Measurements from ENCODE around the gene ZNF367. TPM values are rescaled to one million over a fixed set of nuclear protein-coding genes. Genes with fewer than 3 reads are reported as not detected.

ZNF367 gene
- total and polyA plus RNA-seq, 2 of the 4 experiments (the other 2 are of a cell fraction): 1.1 to 2.7 TPM

DNA sequence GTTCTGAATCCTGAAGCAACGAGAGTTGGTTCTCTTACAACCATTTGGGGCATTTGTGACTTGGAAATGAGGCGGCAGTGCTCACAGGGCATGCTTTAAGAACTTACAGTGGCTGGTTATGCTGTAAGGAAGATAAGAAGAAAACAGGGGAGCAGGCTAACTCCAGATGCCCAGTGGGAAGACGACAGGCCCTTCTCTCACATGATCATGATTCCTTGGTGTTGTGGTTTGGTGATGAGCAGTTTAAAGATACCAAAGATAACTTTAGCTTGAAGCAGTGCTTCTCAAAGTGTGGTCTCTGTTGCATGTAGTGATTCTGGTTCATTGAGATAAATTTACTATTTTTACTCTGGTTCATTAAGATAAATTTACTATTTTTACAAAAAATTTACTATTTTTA, 29.2 kb upstream of the ZNF367 start:
- peaks cover 5 to 17% of the 10 kb centered on the region in 2 experiments; a peak in 3 of 4 replicates for H3K79me1 ChIP-seq (ENCODE audit: low read depth in 1 of 2, low read length in 2 of 2)
- no peak overlapping the region for H2BK5ac ChIP-seq (ENCODE audit: low read depth, low read length, poor library complexity, severe bottlenecking)
- H3K4me3 ChIP-seq (ENCODE audit: insufficient read depth, low read depth, low read length): no peak overlapping the region
- H3K36me3 ChIP-seq (ENCODE audit: control insufficient read depth, insufficient read depth, low read length): no peaks in the 10 kb centered on the region
- H3K27ac ChIP-seq (ENCODE audit: insufficient read depth, low read length): no peak overlapping the region
- H3K23ac ChIP-seq (ENCODE audit: low read depth, low read length): no peak overlapping the region
- intact Hi-C loops (cut with micrococcal nuclease) (no loop called here), dilution Hi-C loops (cut with HindIII; ENCODE audit: low sequenced_read_pairs, unreplicated experiment) (no loop called here), in situ Hi-C loops (cut with MboI; ENCODE audit: low sequenced_read_pairs) (no loop called here)
- H4K91ac ChIP-seq (ENCODE audit: insufficient read depth, low read depth, low read length): no peak overlapping the region
- no peak overlapping the region for H3K14ac ChIP-seq (replicated peaks; ENCODE audit: low read depth, low read length)
- H3K18ac ChIP-seq (ENCODE audit: low read depth, low read length): no peak overlapping the region
- DNase-seq (no peak), ATAC-seq (ENCODE audit: low read depth) (no peak)
- H3K4me2 ChIP-seq (ENCODE audit: low read depth, low read length): no peak overlapping the region
- H2AK9ac ChIP-seq (replicated peaks; ENCODE audit: low read depth, low read length, poor library complexity): no peak overlapping the region
- no CpG with 5 or more reads among the region's 3 CpGs for WGBS, 2 experiments (ENCODE audit: extremely low coverage in 2 of 2, insufficient read length in 1 of 2)
- no peaks in the 10 kb centered on the region for H3K27me3 ChIP-seq (ENCODE audit: control insufficient read depth, insufficient read depth, low read length)
- no peak overlapping the region for H4K8ac ChIP-seq (ENCODE audit: low read depth in 2 of 2, low read length in 2 of 2)
- TF ChIP-seq, protein P1, sequence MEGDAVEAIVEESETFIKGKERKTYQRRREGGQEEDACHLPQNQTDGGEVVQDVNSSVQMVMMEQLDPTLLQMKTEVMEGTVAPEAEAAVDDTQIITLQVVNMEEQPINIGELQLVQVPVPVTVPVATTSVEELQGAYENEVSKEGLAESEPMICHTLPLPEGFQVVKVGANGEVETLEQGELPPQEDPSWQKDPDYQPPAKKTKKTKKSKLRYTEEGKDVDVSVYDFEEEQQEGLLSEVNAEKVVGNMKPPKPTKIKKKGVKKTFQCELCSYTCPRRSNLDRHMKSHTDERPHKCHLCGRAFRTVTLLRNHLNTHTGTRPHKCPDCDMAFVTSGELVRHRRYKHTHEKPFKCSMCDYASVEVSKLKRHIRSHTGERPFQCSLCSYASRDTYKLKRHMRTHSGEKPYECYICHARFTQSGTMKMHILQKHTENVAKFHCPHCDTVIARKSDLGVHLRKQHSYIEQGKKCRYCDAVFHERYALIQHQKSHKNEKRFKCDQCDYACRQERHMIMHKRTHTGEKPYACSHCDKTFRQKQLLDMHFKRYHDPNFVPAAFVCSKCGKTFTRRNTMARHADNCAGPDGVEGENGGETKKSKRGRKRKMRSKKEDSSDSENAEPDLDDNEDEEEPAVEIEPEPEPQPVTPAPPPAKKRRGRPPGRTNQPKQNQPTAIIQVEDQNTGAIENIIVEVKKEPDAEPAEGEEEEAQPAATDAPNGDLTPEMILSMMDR (conservative IDR thresholded peaks at IDR 0.05; ENCODE audit: low read depth, low read length): no peak
- TF ChIP-seq POLR2A (IDR thresholded peaks at IDR 0.05; ENCODE audit: low read depth, low read length): no peak
- TF ChIP-seq MXI1 (IDR thresholded peaks at IDR 0.05; ENCODE audit: borderline replicate concordance, low read depth, low read length): no peak
- TF ChIP-seq RCOR1 (IDR thresholded peaks at IDR 0.05; ENCODE audit: insufficient replicate concordance, low read length): no peak
- TF ChIP-seq, protein P2, sequence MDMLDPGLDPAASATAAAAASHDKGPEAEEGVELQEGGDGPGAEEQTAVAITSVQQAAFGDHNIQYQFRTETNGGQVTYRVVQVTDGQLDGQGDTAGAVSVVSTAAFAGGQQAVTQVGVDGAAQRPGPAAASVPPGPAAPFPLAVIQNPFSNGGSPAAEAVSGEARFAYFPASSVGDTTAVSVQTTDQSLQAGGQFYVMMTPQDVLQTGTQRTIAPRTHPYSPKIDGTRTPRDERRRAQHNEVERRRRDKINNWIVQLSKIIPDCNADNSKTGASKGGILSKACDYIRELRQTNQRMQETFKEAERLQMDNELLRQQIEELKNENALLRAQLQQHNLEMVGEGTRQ (IDR thresholded peaks at IDR 0.05; ENCODE audit: low read depth, low read length): no peak
- TF ChIP-seq, protein P3, sequence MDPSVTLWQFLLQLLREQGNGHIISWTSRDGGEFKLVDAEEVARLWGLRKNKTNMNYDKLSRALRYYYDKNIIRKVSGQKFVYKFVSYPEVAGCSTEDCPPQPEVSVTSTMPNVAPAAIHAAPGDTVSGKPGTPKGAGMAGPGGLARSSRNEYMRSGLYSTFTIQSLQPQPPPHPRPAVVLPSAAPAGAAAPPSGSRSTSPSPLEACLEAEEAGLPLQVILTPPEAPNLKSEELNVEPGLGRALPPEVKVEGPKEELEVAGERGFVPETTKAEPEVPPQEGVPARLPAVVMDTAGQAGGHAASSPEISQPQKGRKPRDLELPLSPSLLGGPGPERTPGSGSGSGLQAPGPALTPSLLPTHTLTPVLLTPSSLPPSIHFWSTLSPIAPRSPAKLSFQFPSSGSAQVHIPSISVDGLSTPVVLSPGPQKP (IDR thresholded peaks at IDR 0.05; ENCODE audit: borderline replicate concordance, low read depth, low read length): no peak
- no peak for TF ChIP-seq MAFK (IDR thresholded peaks at IDR 0.05; ENCODE audit: low read depth, low read length)
- no peak for TF ChIP-seq BHLHE40 (IDR thresholded peaks at IDR 0.05; ENCODE audit: low read depth, low read length)
- no peak for TF ChIP-seq RFX5 (IDR thresholded peaks at IDR 0.05; ENCODE audit: low read depth, low read length)
- TF ChIP-seq MAZ (IDR thresholded peaks at IDR 0.05; ENCODE audit: borderline replicate concordance, low read depth, low read length): no peak
- no peak for TF ChIP-seq NFE2L2 (IDR thresholded peaks at IDR 0.05; ENCODE audit: low read depth, low read length)
- TF ChIP-seq RAD21 (IDR thresholded peaks at IDR 0.05; ENCODE audit: low read length): no peak
- no peak for TF ChIP-seq SMC3 (IDR thresholded peaks at IDR 0.05; ENCODE audit: low read depth, low read length)
- no peak for TF ChIP-seq CEBPB (IDR thresholded peaks at IDR 0.05; ENCODE audit: low read depth, low read length)
- no peak for TF ChIP-seq CHD1 (IDR thresholded peaks at IDR 0.05; ENCODE audit: low read depth, low read length)
- TF ChIP-seq FOS (IDR thresholded peaks at IDR 0.05; ENCODE audit: low read depth, low read length): no peak
- H4K5ac ChIP-seq (ENCODE audit: low read depth, low read length): no peak overlapping the region
- no peak overlapping the region for H3K9ac ChIP-seq (ENCODE audit: low read depth, low read length)
- H4K20me1 ChIP-seq (ENCODE audit: insufficient read depth, low read length): peaks cover 6% of the 10 kb centered on the region; the same call in 1 of the 2 replicates
- peaks cover 8% of the 10 kb centered on the region for H3K9me1 ChIP-seq (ENCODE audit: insufficient read depth, low read length)
- no peaks in the 10 kb centered on the region for H3K9me3 ChIP-seq (ENCODE audit: control insufficient read depth, insufficient read depth, low read length)
- no peak overlapping the region for H2AK5ac ChIP-seq (ENCODE audit: low read depth, low read length)
- ChIA-PET CTCF (no interaction called here), POLR2A (ENCODE audit: unreplicated experiment) (no interaction called here)
- peak overlapping the region; percentile 40 for H2AFZ ChIP-seq (replicated peaks; ENCODE audit: low read length, poor library complexity)
- no peak overlapping the region for H2BK120ac ChIP-seq (ENCODE audit: low read depth, low read length)
- H3K4ac ChIP-seq (ENCODE audit: low read depth, low read length): no peak overlapping the region
- H3K4me1 ChIP-seq (ENCODE audit: control insufficient read depth, insufficient read depth, low read length): peaks cover 5% of the 10 kb centered on the region; the same call in 1 of the 2 replicates
- no peak overlapping the region for H2BK20ac ChIP-seq (ENCODE audit: low read depth, low read length)
- no peak overlapping the region for H3K56ac ChIP-seq (ENCODE audit: extremely low read depth, insufficient read depth, low read length)
- no peak overlapping the region for H2BK15ac ChIP-seq (ENCODE audit: low read depth, low read length)
- BruUV-seq (replicated peaks): no TSS peak

Measured in IMR-90 (cell line).